Ishikawa (cell line): ENCODE measurements around the gene FAM204A.

Experiments used
- EP300 ChIP-seq: IDR thresholded peaks from 2 replicates; pipeline ENCODE4 v1.6.1; 2012; ENCODE audit warnings: borderline replicate concordance
- RAD21 ChIP-seq: IDR thresholded peaks from 2 replicates; pipeline ENCODE4 v1.6.1; 2012; ENCODE audit warnings: low read depth
- TEAD4 ChIP-seq: IDR thresholded peaks from 2 replicates; pipeline ENCODE4 v1.6.1; 2012
- TF ChIP-seq, protein P1 (sequence below): IDR thresholded peaks from 2 replicates; pipeline ENCODE4 v1.6.1; 2012; ENCODE audit warnings: low read depth, mild to moderate bottlenecking

GRCh38 chr10:118324140-118324539 lies 18.0 kb downstream of the FAM204A start:
- no peak for TF ChIP-seq EP300
- no peak for TF ChIP-seq RAD21
- TF ChIP-seq, protein P1, sequence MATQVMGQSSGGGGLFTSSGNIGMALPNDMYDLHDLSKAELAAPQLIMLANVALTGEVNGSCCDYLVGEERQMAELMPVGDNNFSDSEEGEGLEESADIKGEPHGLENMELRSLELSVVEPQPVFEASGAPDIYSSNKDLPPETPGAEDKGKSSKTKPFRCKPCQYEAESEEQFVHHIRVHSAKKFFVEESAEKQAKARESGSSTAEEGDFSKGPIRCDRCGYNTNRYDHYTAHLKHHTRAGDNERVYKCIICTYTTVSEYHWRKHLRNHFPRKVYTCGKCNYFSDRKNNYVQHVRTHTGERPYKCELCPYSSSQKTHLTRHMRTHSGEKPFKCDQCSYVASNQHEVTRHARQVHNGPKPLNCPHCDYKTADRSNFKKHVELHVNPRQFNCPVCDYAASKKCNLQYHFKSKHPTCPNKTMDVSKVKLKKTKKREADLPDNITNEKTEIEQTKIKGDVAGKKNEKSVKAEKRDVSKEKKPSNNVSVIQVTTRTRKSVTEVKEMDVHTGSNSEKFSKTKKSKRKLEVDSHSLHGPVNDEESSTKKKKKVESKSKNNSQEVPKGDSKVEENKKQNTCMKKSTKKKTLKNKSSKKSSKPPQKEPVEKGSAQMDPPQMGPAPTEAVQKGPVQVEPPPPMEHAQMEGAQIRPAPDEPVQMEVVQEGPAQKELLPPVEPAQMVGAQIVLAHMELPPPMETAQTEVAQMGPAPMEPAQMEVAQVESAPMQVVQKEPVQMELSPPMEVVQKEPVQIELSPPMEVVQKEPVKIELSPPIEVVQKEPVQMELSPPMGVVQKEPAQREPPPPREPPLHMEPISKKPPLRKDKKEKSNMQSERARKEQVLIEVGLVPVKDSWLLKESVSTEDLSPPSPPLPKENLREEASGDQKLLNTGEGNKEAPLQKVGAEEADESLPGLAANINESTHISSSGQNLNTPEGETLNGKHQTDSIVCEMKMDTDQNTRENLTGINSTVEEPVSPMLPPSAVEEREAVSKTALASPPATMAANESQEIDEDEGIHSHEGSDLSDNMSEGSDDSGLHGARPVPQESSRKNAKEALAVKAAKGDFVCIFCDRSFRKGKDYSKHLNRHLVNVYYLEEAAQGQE = no peak
- TF ChIP-seq TEAD4 = no peak
